ENCODE data around the gene AGAP1. TPM values are rescaled to one million over a fixed set of nuclear protein-coding genes. Genes with fewer than 3 reads are reported as not detected.

Gene AGAP1
- total RNA-seq, 4 donors from 2014 or later = 23.4 to 46.5 (median 29.3) TPM

DNA sequence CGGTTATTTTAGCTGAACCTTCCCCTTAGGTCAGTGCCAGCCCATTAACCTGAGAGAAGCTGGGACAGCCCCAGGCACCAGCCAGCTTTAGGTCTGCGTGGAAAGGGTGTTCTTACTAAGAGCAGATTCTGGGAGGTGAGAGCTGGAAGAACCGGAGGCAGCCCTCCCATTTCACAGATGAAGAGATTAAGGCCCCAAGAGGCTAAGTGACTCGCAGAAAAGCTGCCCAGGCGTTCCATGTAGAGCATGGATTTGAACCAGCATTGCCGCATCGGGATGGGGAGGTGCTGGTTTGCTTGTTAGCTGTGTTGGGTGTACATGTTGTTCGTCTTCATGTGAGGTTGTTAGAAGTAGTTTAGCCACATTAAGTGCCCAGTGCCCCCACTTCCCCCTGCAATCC lies 203.2 kb downstream of the AGAP1 start:
- H3K36me3 ChIP-seq = no peaks in the 10 kb centered on the region
- no peaks in the 10 kb centered on the region for H3K27me3 ChIP-seq
- TF ChIP-seq, protein P1, sequence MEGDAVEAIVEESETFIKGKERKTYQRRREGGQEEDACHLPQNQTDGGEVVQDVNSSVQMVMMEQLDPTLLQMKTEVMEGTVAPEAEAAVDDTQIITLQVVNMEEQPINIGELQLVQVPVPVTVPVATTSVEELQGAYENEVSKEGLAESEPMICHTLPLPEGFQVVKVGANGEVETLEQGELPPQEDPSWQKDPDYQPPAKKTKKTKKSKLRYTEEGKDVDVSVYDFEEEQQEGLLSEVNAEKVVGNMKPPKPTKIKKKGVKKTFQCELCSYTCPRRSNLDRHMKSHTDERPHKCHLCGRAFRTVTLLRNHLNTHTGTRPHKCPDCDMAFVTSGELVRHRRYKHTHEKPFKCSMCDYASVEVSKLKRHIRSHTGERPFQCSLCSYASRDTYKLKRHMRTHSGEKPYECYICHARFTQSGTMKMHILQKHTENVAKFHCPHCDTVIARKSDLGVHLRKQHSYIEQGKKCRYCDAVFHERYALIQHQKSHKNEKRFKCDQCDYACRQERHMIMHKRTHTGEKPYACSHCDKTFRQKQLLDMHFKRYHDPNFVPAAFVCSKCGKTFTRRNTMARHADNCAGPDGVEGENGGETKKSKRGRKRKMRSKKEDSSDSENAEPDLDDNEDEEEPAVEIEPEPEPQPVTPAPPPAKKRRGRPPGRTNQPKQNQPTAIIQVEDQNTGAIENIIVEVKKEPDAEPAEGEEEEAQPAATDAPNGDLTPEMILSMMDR (IDR thresholded peaks at IDR 0.05) = no peak
- TF ChIP-seq POLR2A (IDR thresholded peaks at IDR 0.05) = no peak
- no peak overlapping the region for H3K27ac ChIP-seq
- WGBS, 2 donors = 94 to 97% methylated on average over 8 of the region's 8 CpGs
- no peaks in the 10 kb centered on the region for H3K9me3 ChIP-seq
- H3K4me3 ChIP-seq (replicated peaks in 1 of 3) = no peak overlapping the region
- no peaks in the 10 kb centered on the region for H3K4me1 ChIP-seq
- no peak for DNase-seq
- intact Hi-C loops (cut with DNase I) = no loop called here

GRCh38 chr2:235698028-235698427 lies 204.2 kb downstream of the AGAP1 start:
- TF ChIP-seq, protein P1 (IDR thresholded peaks at IDR 0.05) = no peak
- no peak for TF ChIP-seq POLR2A (IDR thresholded peaks at IDR 0.05)
- no peak overlapping the region for H3K27ac ChIP-seq
- no peaks in the 10 kb centered on the region for H3K9me3 ChIP-seq
- no peaks in the 10 kb centered on the region for H3K27me3 ChIP-seq
- intact Hi-C loops (cut with DNase I) = no loop called here
- no peak overlapping the region for H3K4me3 ChIP-seq (replicated peaks in 1 of 3)
- no peak for DNase-seq
- no peaks in the 10 kb centered on the region for H3K36me3 ChIP-seq
- H3K4me1 ChIP-seq = no peaks in the 10 kb centered on the region
- WGBS, 2 donors = 86 to 91% methylated on average over 9 of the region's 9 CpGs

DNA sequence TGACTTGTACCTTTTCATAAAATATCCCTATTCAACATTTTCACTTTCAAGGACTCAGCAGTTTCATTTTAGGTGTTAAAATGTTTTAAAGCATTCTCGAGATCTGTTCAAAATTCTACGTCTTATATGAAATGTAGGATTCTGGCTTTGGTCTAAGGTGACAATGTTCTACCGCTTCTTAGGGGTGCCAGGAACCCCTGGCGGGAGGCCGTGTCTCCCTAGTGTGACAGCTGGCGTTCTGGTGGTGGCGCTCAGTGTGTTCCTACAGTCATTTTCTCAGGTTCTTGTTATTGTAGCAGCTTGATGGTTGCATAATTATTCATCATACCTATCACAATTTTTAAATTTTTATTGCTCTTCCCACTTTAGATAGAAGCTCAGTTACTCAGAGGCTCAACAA lies 204.6 kb downstream of the AGAP1 start:
- Histone ChIP-seq H3K4me3 (replicated peaks in 1 of 3) (no peak overlapping the region), H3K27ac (no peak overlapping the region), H3K9me3 (no peaks in the 10 kb centered on the region), H3K27me3 (no peaks in the 10 kb centered on the region), H3K4me1 (no peaks in the 10 kb centered on the region), H3K36me3 (no peaks in the 10 kb centered on the region)
- intact Hi-C loops (cut with DNase I) = no loop called here
- 93 to 98% methylated on average over 7 of the region's 7 CpGs for WGBS, 2 donors
- DNase-seq = no peak
- TF ChIP-seq, protein P1 (IDR thresholded peaks at IDR 0.05) = no peak
- TF ChIP-seq POLR2A (IDR thresholded peaks at IDR 0.05) = no peak

- Histone ChIP-seq H3K27me3 (no peaks in the 10 kb centered on the region), H3K9me3 (no peaks in the 10 kb centered on the region), H3K27ac (no peak overlapping the region), H3K4me3 (replicated peaks in 1 of 3) (no peak overlapping the region), H3K4me1 (no peaks in the 10 kb centered on the region), H3K36me3 (no peaks in the 10 kb centered on the region)
- intact Hi-C loops (cut with DNase I) = no loop called here
- no peak for DNase-seq
- 88 to 94% methylated on average over 4 to 5 of the region's 5 CpGs for whole genome bisulfite sequencing, 2 donors
- TF ChIP-seq, protein P1 (IDR thresholded peaks at IDR 0.05) = no peak
- TF ChIP-seq POLR2A (IDR thresholded peaks at IDR 0.05) = no peak
Measured at GRCh38 chr2:235699576-235699975, 205.7 kb downstream of the AGAP1 start.

DNA sequence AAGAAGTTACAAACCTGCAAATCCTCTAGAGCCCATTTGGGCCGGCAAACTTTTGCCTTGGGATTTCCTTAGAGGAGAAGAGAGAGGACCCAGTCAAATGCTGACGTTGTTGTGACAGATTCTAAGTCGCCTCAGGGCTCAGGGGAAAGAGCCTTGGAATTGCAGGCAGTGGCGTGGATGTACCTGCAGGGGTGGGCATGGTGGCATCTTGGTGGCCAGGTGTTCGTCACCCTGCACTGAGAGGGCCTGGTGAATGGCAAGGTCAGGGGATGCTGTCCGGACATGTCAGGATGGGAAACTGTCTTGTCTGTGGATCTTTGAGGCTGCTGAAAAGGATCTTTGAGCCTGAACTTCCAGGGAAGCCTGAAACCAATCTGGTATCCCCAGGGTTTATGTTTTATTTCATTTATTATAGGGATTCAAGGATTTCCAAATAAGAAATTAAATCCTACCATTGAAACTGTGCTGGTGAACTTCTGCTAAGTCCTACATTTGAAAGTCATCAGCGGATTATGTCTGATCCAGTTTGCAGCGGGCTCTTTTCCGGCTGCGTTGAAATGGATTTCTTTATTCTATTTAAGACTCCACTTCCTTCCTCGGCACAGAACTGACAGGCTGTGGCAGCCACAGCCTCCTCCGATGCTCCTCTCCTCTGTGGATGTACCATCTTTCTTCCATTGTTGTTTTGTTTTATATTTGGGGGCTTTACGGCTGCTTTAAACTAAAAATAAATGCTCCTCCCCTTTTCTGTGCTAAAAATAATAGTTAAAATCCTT lies 207.6 kb downstream of the AGAP1 start:
- Histone ChIP-seq H3K27me3 (no peaks in the 10 kb centered on the region), H3K36me3 (no peaks in the 10 kb centered on the region), H3K9me3 (no peaks in the 10 kb centered on the region), H3K4me3 (replicated peaks in 1 of 3) (no peak overlapping the region), H3K27ac (no peak overlapping the region), H3K4me1 (no peaks in the 10 kb centered on the region)
- WGBS, 2 donors = 80% methylated on average over 13 of the region's 13 CpGs
- intact Hi-C loops (cut with DNase I) = no loop called here
- TF ChIP-seq, protein P1 (IDR thresholded peaks at IDR 0.05) = no peak
- TF ChIP-seq POLR2A (IDR thresholded peaks at IDR 0.05) = no peak
- DNase-seq = no peak

Measured in thyroid gland (tissue), 4 donors.